Left lobe of liver (tissue), 2 donors: ENCODE data around the gene ENPP1. TPM values are rescaled to one million over a fixed set of nuclear protein-coding genes. Genes with fewer than 3 reads are reported as not detected.
"Not testable (repeated sequence)": the region's sequence is repeated elsewhere in the genome, so short reads cannot be mapped to it uniquely, and the experiment has no call there.

Experiments
- ATAC-seq: fragments of 200-7000 bp; cut with Tn5 transposase; one replicate; pipeline ENCODE4 v1.9.1; 2020; ENCODE audit warnings: mild to moderate bottlenecking, moderate library complexity
- DNase-seq: peaks from one replicate; pipeline ENCODE4 v3.0.0-alpha.2; 2020; ENCODE audit warnings: low spot score
- total RNA-seq: library from RNA; stranded (reverse); gene quantifications from one replicate; pipeline ENCODE4 v1.2.1, GENCODE V29; 2021
- donor health status: DM: no; HTN: no; CAD: no; lungs with moderate emphysema.
- donor health status: DM: no; HTN: yes; CAD: no.

The ENPP1 gene
- total RNA-seq, 1 donor from 2014 or later: 49.1 TPM

- no peak for DNase-seq
Observed at GRCh38 chr6:131828080-131828479, 20.3 kb downstream of the ENPP1 start.

GRCh38 chr6:131828951-131829350 lies 21.1 kb downstream of the ENPP1 start:
- ATAC-seq (no peak), DNase-seq (no peak)

More at GRCh38 chr6:131828080-131828479, 20.3 kb downstream of the ENPP1 start:
- peak; percentile 68 for ATAC-seq

GRCh38 chr6:131831392-131831791 lies 23.6 kb downstream of the ENPP1 start:
- DNase-seq (no peak), ATAC-seq (no peak)

GRCh38 chr6:131831886-131832285 lies 24.1 kb downstream of the ENPP1 start:
- DNase-seq (no peak), ATAC-seq (no peak)

GRCh38 chr6:131832363-131832762 lies 24.5 kb downstream of the ENPP1 start:
- ATAC-seq (no peak), DNase-seq (no peak)

GRCh38 chr6:131838051-131838450 lies 30.2 kb downstream of the ENPP1 start:
- no peak for DNase-seq
- ATAC-seq: no peak

GRCh38 chr6:131839388-131839787 lies 31.6 kb downstream of the ENPP1 start:
- ATAC-seq (no peak), DNase-seq (no peak)

GRCh38 chr6:131840441-131840840 lies 32.6 kb downstream of the ENPP1 start:
- DNase-seq: no peak
- no peak for ATAC-seq

GRCh38 chr6:131840936-131841583 lies 33.2 kb downstream of the ENPP1 start:
- no peak for DNase-seq
- peak; percentile 47 for ATAC-seq

- DNase-seq (no peak), ATAC-seq (peak; percentile 1)
Observed at GRCh38 chr6:131843768-131844167, 35.9 kb downstream of the ENPP1 start.

- ATAC-seq (peak; percentile 68), DNase-seq (peak; percentile 58)
Observed at GRCh38 chr6:131844243-131844841, 36.5 kb downstream of the ENPP1 start.

- ATAC-seq (peak; percentile 24), DNase-seq (no peak)
Observed at GRCh38 chr6:131846023-131846663, 38.3 kb downstream of the ENPP1 start.

- ATAC-seq (no peak), DNase-seq (no peak)
Observed at GRCh38 chr6:131846905-131847304, 39.1 kb downstream of the ENPP1 start.

GRCh38 chr6:131849799-131850198 lies 42.0 kb downstream of the ENPP1 start:
- DNase-seq: no peak
- peak; percentile 47 for ATAC-seq

- DNase-seq: no peak
- no peak for ATAC-seq
Observed at GRCh38 chr6:131851049-131851769, 43.4 kb downstream of the ENPP1 start.

- DNase-seq (no peak), ATAC-seq (peak; percentile 40)
Observed at GRCh38 chr6:131852200-131852599, 44.4 kb downstream of the ENPP1 start.

GRCh38 chr6:131854803-131855202 lies 47.0 kb downstream of the ENPP1 start:
- ATAC-seq (no peak), DNase-seq (no peak)

- ATAC-seq (peak; percentile 79), DNase-seq (no peak)
Observed at GRCh38 chr6:131858765-131859415, 51.1 kb downstream of the ENPP1 start.

GRCh38 chr6:131859658-131860057 lies 51.8 kb downstream of the ENPP1 start:
- not testable (repeated sequence) for DNase-seq, ATAC-seq

- ATAC-seq (no peak), DNase-seq (no peak)
Observed at GRCh38 chr6:131861381-131861780, 53.6 kb downstream of the ENPP1 start.

GRCh38 chr6:131862476-131862875 lies 54.7 kb downstream of the ENPP1 start:
- DNase-seq (no peak), ATAC-seq (no peak)
